LNCaP clone FGC (cell line): ENCODE measurements around the gene SEMA4G.

Experiments
- DNase-seq: peaks from one replicate; pipeline ENCODE4 v3.0.0-alpha.2; 2011; ENCODE audit warnings: low read depth
- H3K4me3 ChIP-seq: 2 replicates; pipeline ENCODE4 v1.5.1; 2011; ENCODE audit warnings: mild to moderate bottlenecking, low read depth, low read length, control low read depth
- CTCF ChIP-seq: IDR thresholded peaks from 2 replicates; pipeline ENCODE4 v1.5.1; 2012; ENCODE audit warnings: mild to moderate bottlenecking; ENCODE audit not compliant: control insufficient read depth, insufficient read depth; ENCODE audit errors: extremely low read depth

Gene SEMA4G

DNA sequence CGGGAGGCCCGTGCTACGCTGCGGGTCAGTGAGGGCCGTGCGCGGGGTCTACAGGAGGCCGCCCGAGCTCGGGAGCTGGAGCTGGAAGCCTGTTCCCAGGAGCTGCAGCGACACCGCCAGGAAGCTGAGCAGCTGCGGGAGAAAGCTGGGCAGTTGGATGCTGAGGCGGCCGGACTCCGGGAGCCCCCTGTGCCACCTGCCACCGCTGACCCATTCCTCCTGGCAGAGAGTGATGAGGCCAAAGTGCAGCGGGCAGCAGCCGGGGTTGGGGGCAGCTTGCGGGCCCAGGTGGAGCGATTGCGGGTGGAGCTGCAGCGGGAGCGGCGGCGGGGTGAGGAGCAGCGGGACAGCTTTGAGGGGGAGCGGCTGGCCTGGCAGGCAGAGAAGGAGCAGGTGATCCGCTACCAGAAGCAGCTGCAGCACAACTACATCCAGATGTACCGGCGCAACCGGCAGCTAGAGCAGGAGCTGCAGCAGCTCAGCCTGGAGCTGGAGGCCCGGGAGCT lies 37.3 kb downstream of the SEMA4G start:
- no peak overlapping the region for H3K4me3 ChIP-seq
- DNase-seq, result no peak

GRCh38 chr10:101007099-101007711 lies 37.9 kb downstream of the SEMA4G start:
- TF ChIP-seq CTCF, result no peak
- H3K4me3 ChIP-seq, result no peak overlapping the region
- DNase-seq, result no peak

More for the DNA sequence above, 37.3 kb downstream of the SEMA4G start:
- no peak for TF ChIP-seq CTCF

GRCh38 chr10:101007915-101008822 lies 38.9 kb downstream of the SEMA4G start:
- TF ChIP-seq CTCF, result no peak

GRCh38 chr10:101008823-101009423 lies 39.6 kb downstream of the SEMA4G start:
- no peak for TF ChIP-seq CTCF

More at GRCh38 chr10:101007915-101008822, 38.9 kb downstream of the SEMA4G start:
- DNase-seq, result no peak
- no peak overlapping the region for H3K4me3 ChIP-seq

GRCh38 chr10:101010329-101010728 lies 41.0 kb downstream of the SEMA4G start:
- H3K4me3 ChIP-seq, result no peak overlapping the region
- DNase-seq, result no peak
- TF ChIP-seq CTCF, result no peak

More at GRCh38 chr10:101008823-101009423, 39.6 kb downstream of the SEMA4G start:
- DNase-seq, result no peak
- no peak overlapping the region for H3K4me3 ChIP-seq

GRCh38 chr10:101011517-101012423 lies 42.5 kb downstream of the SEMA4G start:
- TF ChIP-seq CTCF, result no peak
- DNase-seq, result no peak
- H3K4me3 ChIP-seq, result no peak overlapping the region
